MCF 10A (cell line): ENCODE results near the gene PHF21B. TPM values are rescaled to one million over a fixed set of nuclear protein-coding genes. Genes with fewer than 3 reads are reported as not detected.

Experiments used
- BruUV-seq: library from RNA; stranded (reverse); fragments of 400-500 nt; replicated peaks from 2 replicates; lab custom pipeline; 2021; lab: Mats Ljungman, UMichigan
- CTCF ChIA-PET: fragments of 300-600 bp; sonication (Branson Sonifier 250); formaldehyde crosslinking; extraction: SDS; loops from one replicate; lab custom pipeline; 2021; ENCODE audit warnings: antibody characterized with exemption, inconsistent platforms; lab: Yijun Ruan, JAX
- POLR2A ChIA-PET: fragments of 300-600, 350-650 bp; sonication (Branson Sonifier 250); formaldehyde crosslinking; extraction: SDS; loops from one replicate; lab custom pipeline; 2020; ENCODE audit warnings: antibody characterized with exemption, inconsistent platforms; lab: Yijun Ruan, JAX
- DNase-seq: peaks from one replicate; pipeline ENCODE4 v3.0.0-alpha.2; 2018; ENCODE audit not compliant: unreplicated experiment
- H3K27ac Mint-ChIP-seq: one replicate; pipeline ENCODE4 v1.8.0; 2022; ENCODE audit warnings: mild to moderate bottlenecking, low read depth, mixed read lengths; ENCODE audit not compliant: unreplicated experiment
- H3K27me3 Mint-ChIP-seq: one replicate; pipeline ENCODE4 v1.8.0; 2022; ENCODE audit warnings: mixed read lengths; ENCODE audit not compliant: insufficient read depth, unreplicated experiment
- H3K36me3 Mint-ChIP-seq: one replicate; pipeline ENCODE4 v1.8.0; 2022; ENCODE audit warnings: mild to moderate bottlenecking, moderate library complexity, mixed read lengths; ENCODE audit not compliant: insufficient read depth, unreplicated experiment
- H3K4me1 Mint-ChIP-seq: one replicate; pipeline ENCODE4 v1.8.0; 2022; ENCODE audit warnings: mixed read lengths; ENCODE audit not compliant: insufficient read depth, unreplicated experiment
- H3K4me3 Mint-ChIP-seq: one replicate; pipeline ENCODE4 v1.8.0; 2022; ENCODE audit warnings: mild to moderate bottlenecking, moderate library complexity, mixed read lengths; ENCODE audit not compliant: unreplicated experiment
- H3K9me3 Mint-ChIP-seq: one replicate; pipeline ENCODE4 v1.8.0; 2022; ENCODE audit warnings: mixed read lengths; ENCODE audit not compliant: unreplicated experiment
- intact Hi-C: fragments of 100-400 bp; cut with micrococcal nuclease; formaldehyde crosslinking; loops from 2 replicates; pipeline ENCODE4 v1.14.1; 2022
- total RNA-seq: library from RNA; stranded (reverse); gene quantifications from 2 replicates; pipeline ENCODE4 v1.2.3, GENCODE V29; 2022
- TF ChIP-seq, protein P1 (sequence below): fragments of 200-600 bp; IDR thresholded peaks from one replicate; pipeline ENCODE4 v1.8.0; 2022; ENCODE audit warnings: antibody characterized with exemption, mild to moderate bottlenecking; ENCODE audit not compliant: unreplicated experiment

Gene PHF21B
- total RNA-seq, 1 experiment from 2014 or later: 0.75 TPM

DNA sequence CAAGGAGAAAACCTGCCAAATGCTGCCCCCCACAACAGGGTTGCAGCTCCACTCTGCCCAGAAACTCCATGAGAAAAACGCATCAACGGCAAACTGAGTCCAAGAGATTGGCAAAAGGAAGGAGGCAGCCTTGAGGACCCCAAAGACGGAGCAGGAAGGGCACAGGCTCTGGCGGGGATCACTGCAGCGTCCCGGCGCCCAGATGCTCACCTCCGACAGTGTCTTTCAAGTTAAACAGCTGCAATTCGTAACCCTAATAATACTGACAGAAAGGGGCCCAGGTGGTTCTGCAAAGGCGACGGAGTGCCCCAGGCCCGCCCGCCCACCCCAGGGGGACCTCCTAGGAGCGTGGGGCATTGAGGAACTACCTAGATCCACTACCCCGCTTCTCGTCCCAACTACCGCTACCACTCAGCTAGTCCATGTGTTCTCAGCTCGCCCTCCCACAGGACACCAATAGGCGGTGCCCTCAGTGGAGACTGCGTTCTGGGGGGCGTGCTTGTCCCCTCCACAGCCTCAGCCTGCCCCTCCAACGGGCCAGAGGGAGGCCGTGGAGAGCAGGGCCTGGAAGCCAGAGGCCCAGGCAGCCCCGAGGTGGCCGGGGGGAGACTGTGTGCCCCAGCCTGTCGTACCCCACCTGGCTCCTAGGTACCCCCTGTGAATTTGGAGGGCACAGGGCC, 127.4 kb downstream of the PHF21B start:
- Mint-ChIP-seq H3K4me3 (no peak overlapping the region), H3K4me1 (no peaks in the 10 kb centered on the region), H3K36me3 (peaks cover 4% of the 10 kb centered on the region), H3K9me3 (no peaks in the 10 kb centered on the region), H3K27ac (no peak overlapping the region), H3K27me3 (no peaks in the 10 kb centered on the region)
- BruUV-seq: no TSS peak
- TF ChIP-seq, protein P1, sequence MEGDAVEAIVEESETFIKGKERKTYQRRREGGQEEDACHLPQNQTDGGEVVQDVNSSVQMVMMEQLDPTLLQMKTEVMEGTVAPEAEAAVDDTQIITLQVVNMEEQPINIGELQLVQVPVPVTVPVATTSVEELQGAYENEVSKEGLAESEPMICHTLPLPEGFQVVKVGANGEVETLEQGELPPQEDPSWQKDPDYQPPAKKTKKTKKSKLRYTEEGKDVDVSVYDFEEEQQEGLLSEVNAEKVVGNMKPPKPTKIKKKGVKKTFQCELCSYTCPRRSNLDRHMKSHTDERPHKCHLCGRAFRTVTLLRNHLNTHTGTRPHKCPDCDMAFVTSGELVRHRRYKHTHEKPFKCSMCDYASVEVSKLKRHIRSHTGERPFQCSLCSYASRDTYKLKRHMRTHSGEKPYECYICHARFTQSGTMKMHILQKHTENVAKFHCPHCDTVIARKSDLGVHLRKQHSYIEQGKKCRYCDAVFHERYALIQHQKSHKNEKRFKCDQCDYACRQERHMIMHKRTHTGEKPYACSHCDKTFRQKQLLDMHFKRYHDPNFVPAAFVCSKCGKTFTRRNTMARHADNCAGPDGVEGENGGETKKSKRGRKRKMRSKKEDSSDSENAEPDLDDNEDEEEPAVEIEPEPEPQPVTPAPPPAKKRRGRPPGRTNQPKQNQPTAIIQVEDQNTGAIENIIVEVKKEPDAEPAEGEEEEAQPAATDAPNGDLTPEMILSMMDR: no peak
- ChIA-PET POLR2A (no interaction called here), CTCF (no interaction called here)
- intact Hi-C loops: no loop called here
- no peak for DNase-seq

DNA sequence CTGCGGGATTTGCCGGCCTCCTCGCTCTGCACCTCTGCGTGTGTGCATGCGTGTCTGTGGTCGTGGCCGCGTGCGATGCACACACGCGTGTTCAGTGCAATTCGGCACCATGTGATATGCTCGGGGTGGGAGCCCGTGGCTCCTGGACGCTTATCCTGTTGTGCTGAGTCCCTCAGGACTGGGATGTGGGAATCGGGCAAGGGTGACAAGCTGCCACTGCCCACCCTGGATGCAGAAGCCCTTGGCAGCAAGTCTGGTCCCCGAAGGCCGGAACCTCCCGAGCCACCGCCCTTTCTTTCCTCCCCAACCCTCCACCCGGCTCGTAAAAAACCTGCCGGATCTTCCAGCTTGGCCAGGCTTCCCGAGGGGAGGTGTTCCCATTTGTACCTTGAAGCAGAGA, 128.2 kb downstream of the PHF21B start:
- CTCF ChIA-PET: no interaction called here
- H3K4me3 Mint-ChIP-seq: no peak overlapping the region
- H3K27me3 Mint-ChIP-seq: no peaks in the 10 kb centered on the region
- no peak for DNase-seq
- H3K9me3 Mint-ChIP-seq: no peaks in the 10 kb centered on the region
- TF ChIP-seq, protein P1: no peak
- BruUV-seq: no TSS peak
- H3K4me1 Mint-ChIP-seq: no peaks in the 10 kb centered on the region
- POLR2A ChIA-PET: no interaction called here
- peaks cover 4% of the 10 kb centered on the region for H3K36me3 Mint-ChIP-seq
- no peak overlapping the region for H3K27ac Mint-ChIP-seq
- intact Hi-C loops: no loop called here

DNA sequence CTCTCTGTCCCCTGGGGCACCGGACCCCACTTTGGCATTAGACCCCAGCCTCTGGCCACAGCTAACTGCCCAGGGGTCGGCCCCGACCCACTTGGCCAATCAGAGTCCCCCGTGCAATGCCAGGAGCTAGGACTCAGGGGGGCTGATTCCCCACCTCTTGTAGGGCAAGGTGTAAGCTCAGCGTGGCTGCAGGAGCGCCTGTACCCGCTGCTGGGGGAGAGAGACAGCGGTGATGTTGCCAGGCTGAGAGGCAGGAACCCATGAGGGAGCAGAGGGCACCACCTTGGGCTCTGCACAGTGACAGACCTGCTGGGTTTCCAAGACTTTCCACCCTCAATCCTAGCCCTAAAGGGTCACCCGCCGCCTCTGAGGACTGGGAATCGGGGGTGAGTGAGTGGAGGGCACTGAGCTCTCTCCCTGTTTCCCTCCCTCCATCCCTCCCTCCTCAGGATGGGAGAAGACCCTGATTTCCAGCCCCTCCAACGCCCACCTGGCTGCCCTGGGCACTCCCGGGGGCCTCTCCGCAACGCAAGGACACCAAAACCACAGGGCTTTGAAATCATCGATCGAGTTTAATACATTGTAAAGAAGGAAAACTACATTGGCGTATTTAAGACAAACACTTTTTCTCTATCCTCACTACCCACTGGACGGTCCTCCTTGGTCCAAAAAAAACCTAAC, 129.1 kb downstream of the PHF21B start:
- BruUV-seq: no TSS peak
- no peaks in the 10 kb centered on the region for H3K4me1 Mint-ChIP-seq
- H3K27ac Mint-ChIP-seq: no peak overlapping the region
- ChIA-PET POLR2A (no interaction called here), CTCF (no interaction called here)
- TF ChIP-seq, protein P1: no peak
- no peak overlapping the region for H3K4me3 Mint-ChIP-seq
- peaks cover 3% of the 10 kb centered on the region for H3K9me3 Mint-ChIP-seq
- intact Hi-C loops: no loop called here
- DNase-seq: no peak
- no peaks in the 10 kb centered on the region for H3K27me3 Mint-ChIP-seq
- H3K36me3 Mint-ChIP-seq: peaks cover under 1% of the 10 kb centered on the region

DNA sequence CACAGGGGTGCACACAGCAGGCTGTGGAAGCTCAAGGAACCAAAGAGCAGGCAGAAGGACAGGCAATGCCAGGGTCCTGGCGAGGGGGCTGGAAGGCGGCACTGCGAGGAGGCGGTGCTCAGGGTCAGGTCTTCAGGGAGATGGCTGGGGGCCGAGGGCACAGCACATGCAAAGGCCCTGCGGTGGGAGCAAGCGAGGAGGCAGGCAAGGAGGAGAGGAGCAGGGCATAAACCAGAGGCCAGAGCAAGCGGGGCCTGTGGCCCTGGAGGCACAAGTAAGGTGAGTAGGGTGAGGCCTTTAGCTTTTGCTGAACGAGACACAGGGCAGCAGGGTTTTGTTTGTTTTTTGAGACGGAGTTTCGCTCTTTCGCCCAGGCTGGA, 130.5 kb downstream of the PHF21B start:
- ChIA-PET CTCF (interaction anchor here (0.6 to 1.0 kb wide), 2 partner anchors 12 to 202 kb away, joined by 3 read pairs; no protein-coding TSS in a partner anchor), POLR2A (no interaction called here)
- TF ChIP-seq, protein P1: no peak
- H3K27me3 Mint-ChIP-seq: no peaks in the 10 kb centered on the region
- no peaks in the 10 kb centered on the region for H3K36me3 Mint-ChIP-seq
- peaks cover 7% of the 10 kb centered on the region for H3K9me3 Mint-ChIP-seq
- H3K4me3 Mint-ChIP-seq: no peak overlapping the region
- DNase-seq: no peak
- no TSS peak for BruUV-seq
- H3K4me1 Mint-ChIP-seq: no peaks in the 10 kb centered on the region
- intact Hi-C loops: no loop called here
- no peak overlapping the region for H3K27ac Mint-ChIP-seq
